Measurements from ENCODE around the gene MC2R.

MC2R gene

DNA sequence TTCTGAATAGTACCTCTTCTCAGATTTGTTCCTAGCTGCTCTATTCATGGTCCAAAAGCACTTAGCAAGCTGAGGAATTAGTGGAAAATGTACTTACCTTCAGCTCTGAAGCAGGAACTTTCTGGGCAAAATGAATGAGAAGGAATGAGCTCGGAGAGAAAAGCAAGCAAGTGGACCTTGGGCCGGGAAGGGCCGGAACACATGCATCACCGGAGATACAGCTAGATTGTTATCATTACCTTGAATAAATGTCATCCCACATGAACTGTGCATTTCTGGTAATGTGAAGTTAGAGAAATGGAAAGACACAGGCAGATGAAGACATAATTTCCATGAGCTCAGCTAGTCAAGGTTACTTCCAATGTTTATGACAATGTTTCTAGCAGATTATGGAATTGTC is at the start of gene MC2R:
Gene MC2R (minus strand): TSS at position 146 of the 400 bp plus-strand sequence. CDS start 30,018 bp downstream, outside the sequence.
- DNase-seq (ENCODE audit: low spot score): no peak

GRCh38 chr18:13945811-13946210 is 30.5 kb upstream of the MC2R start:
- no peak for DNase-seq (ENCODE audit: low spot score)

- DNase-seq (ENCODE audit: low spot score): no peak
These were observed 28.0 kb upstream of the MC2R start for GRCh38 chr18:13943338-13943737.

GRCh38 chr18:13940326-13940725 is 25.0 kb upstream of the MC2R start:
- no peak for DNase-seq (ENCODE audit: low spot score)

DNA sequence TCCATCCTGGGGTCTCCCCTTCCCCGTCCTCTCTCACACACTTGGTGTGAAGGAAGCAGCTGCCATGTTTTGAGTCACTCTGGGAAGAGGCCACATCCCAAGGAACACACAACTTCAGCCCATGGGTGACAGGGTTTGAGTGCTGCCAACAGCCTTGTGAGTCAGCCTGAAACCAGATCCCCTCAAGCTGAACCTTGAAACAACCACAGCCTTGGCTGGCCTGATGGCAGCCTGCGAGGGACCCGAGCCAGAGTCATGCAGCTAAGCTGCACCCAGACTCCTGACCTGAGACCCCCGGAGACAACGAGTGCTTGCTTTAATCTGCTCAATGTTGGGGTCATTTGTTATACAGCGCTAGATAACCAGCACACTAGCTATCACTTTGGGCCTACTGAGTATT is 19.3 kb upstream of the MC2R start:
- no peak for DNase-seq (ENCODE audit: low spot score)

DNA sequence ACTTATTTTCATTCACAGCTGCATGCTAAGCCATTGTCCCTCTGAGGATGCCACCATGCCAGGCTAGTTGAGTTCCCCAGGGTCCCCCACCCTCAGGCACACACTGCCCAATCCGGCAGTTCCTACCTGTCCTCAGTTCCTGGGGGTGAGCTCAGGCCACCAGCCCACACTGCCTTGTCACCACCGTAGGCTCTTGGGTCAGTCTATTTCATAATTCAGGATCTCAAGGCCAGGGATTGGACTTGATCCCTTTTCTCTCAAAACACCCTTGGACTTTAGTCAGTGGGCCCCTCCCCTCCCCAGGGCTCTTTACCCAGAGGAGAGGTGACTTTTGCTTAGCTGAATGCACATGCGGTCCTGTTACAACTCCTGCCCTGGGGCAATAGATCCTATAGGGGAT is 18.7 kb upstream of the MC2R start:
- DNase-seq (ENCODE audit: low spot score): no peak

GRCh38 chr18:13932285-13933025 is 17.1 kb upstream of the MC2R start:
- no peak for DNase-seq (ENCODE audit: low spot score)

- DNase-seq (ENCODE audit: low spot score): no peak
These were observed 15.6 kb upstream of the MC2R start for GRCh38 chr18:13930964-13931363.

GRCh38 chr18:13923221-13923620 is 7.9 kb upstream of the MC2R start:
- DNase-seq (ENCODE audit: low spot score): no peak

- no peak for DNase-seq (ENCODE audit: low spot score)
These were observed 3.6 kb upstream of the MC2R start for GRCh38 chr18:13918898-13919297.

GRCh38 chr18:13917401-13917800 is 2.1 kb upstream of the MC2R start:
- no peak for DNase-seq (ENCODE audit: low spot score)

DNA sequence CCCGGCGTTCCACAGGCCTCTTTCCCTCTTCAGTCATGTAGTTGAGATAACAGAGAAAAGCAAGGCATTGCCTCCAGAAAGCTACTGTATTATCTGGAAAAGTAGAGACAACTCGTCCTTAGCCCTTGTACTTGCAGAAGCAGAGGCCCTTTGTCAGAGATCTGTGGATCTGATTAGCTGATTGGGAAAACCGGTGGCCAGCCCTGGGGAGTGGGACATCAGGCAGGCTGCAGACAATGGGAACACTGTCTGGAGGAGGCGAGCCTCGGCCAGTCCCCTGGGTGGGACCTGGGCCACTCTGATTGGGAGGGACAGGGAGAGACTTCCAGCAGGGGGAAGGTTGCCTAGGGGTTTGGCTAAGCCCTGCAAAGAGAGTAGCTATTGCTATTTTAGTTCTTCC is 1.2 kb upstream of the MC2R start:
- no peak for DNase-seq (ENCODE audit: low spot score)

GRCh38 chr18:13915995-13916431 is 677 bp upstream of the MC2R start:
- DNase-seq (ENCODE audit: low spot score): no peak

GRCh38 chr18:13914756-13915155 is 580 bp downstream of the MC2R start:
- no peak for DNase-seq (ENCODE audit: low spot score)

DNA sequence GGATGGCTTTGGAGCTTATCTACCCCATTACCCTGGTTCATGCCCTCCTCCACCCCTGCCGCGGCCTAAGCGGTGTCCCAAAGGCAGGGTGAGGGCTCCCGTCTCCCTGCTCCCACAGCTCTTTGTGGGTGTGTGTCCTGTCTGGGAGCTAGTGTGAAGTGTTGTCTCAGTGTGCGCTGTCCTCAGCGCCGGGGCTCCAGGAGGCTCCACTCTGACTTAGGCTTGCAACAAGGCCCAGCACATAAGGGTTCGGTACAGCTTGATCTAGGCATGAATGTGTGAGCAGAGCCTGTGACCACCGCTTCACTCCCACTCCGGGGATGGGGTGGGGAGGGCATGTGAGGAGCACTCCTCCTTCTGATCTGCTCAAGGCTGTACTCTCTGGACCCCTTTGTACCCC is 1.2 kb downstream of the MC2R start:
- no peak for DNase-seq (ENCODE audit: low spot score)

- DNase-seq (ENCODE audit: low spot score): no peak
These were observed 2.1 kb downstream of the MC2R start for GRCh38 chr18:13913205-13913604.

DNA sequence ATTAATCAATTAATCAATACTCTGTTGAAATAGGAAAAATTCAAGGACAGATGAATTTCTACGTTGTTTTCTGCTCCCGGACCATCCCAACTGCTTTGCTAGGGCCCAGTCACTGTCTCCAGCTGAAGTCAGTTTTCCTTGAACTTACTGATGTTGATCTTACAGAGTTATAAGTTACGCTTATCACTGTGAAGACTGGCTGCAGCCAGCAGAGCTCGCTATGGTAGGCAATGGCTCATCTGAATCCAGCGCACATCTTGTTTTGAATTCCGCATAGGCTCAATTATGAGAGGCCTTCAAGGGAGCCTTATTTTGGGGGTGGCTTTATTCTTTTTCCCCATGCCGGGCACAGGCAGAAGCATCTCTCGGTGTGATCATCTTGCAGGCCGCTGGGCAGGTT is 2.7 kb downstream of the MC2R start:
- DNase-seq (ENCODE audit: low spot score): no peak

DNA sequence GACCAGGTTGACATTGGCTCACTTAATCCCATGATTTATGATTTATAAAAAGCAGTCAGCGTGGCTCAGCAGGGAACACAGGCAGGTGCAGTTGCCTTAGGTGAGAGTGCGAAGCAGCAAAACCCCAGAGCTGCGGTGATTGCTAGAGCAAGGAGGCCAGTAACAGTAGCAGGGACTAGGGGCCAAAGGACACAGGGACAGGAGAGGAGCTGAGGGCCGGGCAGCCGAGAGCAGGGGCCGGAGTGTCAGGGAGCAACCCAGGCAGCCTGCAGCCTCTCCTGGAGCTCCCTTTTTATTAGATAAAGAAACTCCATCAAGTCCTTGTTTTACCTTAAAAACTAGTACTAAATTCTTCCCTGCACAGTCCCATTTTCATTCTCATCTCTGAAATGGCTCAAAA is 4.3 kb downstream of the MC2R start:
- no peak for DNase-seq (ENCODE audit: low spot score)

GRCh38 chr18:13910501-13910900 is 4.8 kb downstream of the MC2R start:
- no peak for DNase-seq (ENCODE audit: low spot score)

GRCh38 chr18:13909141-13909940 is 6.0 kb downstream of the MC2R start:
- no peak for DNase-seq (ENCODE audit: low spot score)

- no peak for DNase-seq (ENCODE audit: low spot score)
These were observed 14.7 kb downstream of the MC2R start for GRCh38 chr18:13900633-13901032.

- no peak for DNase-seq (ENCODE audit: low spot score)
These were observed 19.8 kb downstream of the MC2R start for GRCh38 chr18:13895505-13896033.

DNA sequence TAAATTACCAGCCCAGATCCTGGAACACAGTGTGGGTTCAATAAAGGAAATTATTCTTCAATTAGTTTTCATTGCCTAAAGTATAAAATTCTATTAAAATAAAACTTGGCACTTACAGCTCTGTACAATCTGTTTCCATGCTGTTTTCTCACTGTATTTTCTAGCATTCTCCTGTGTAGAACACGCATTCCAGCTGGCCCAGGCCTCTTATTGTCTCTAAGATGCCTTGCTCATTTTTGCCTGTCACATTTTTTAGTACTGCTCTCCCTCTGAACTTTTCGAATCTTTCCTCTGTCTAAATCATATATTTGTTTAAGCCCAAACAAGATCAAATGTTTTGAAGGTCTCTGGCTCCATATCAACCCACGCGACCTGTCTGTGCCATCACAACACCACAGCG is 20.8 kb downstream of the MC2R start:
- DNase-seq (ENCODE audit: low spot score): no peak

All from GM03348 (cell line).